UCSD-AML1 (cell line): ENCODE measurements around the gene SYCP3.

Source experiments
- DNase-seq: peaks from one replicate; lab custom pipeline; 2025; ENCODE audit not compliant: unreplicated experiment; lab: John Stamatoyannopoulos, UW

Gene SYCP3

GRCh38 chr12:101738920-101739665, at the start of gene SYCP3:
TSS of gene SYCP3 (minus strand) at chr12:101739462. CDS start at chr12:101737935, 1,527 bp downstream.
- no peak for DNase-seq

GRCh38 chr12:101785671-101786070, 46.4 kb upstream of the SYCP3 start:
- no peak for DNase-seq

- DNase-seq: no peak
Observed at GRCh38 chr12:101784376-101784775, 45.1 kb upstream of the SYCP3 start.

- no peak for DNase-seq
Observed at GRCh38 chr12:101783838-101784237, 44.6 kb upstream of the SYCP3 start.

GRCh38 chr12:101783150-101783549, 43.9 kb upstream of the SYCP3 start:
- DNase-seq: no peak

- no peak for DNase-seq
Observed at GRCh38 chr12:101782273-101782731, 43.0 kb upstream of the SYCP3 start.

GRCh38 chr12:101781834-101782233, 42.6 kb upstream of the SYCP3 start:
- no peak for DNase-seq

GRCh38 chr12:101780599-101780998, 41.3 kb upstream of the SYCP3 start:
- no peak for DNase-seq

- DNase-seq: no peak
Observed at GRCh38 chr12:101779626-101780025, 40.4 kb upstream of the SYCP3 start.

- no peak for DNase-seq
Observed at GRCh38 chr12:101779200-101779599, 39.9 kb upstream of the SYCP3 start.

GRCh38 chr12:101777978-101778377, 38.7 kb upstream of the SYCP3 start:
- no peak for DNase-seq

GRCh38 chr12:101777485-101777884, 38.2 kb upstream of the SYCP3 start:
- no peak for DNase-seq

- DNase-seq: peak; percentile 12
Observed at GRCh38 chr12:101775816-101776215, 36.6 kb upstream of the SYCP3 start.

GRCh38 chr12:101773650-101774162, 34.4 kb upstream of the SYCP3 start:
- peak; percentile 33 for DNase-seq

GRCh38 chr12:101772012-101772775, 32.9 kb upstream of the SYCP3 start:
- DNase-seq: no peak

- DNase-seq: no peak
Observed at GRCh38 chr12:101769865-101770264, 30.6 kb upstream of the SYCP3 start.

- no peak for DNase-seq
Observed at GRCh38 chr12:101768781-101769180, 29.5 kb upstream of the SYCP3 start.

- DNase-seq: no peak
Observed at GRCh38 chr12:101767537-101767936, 28.3 kb upstream of the SYCP3 start.

GRCh38 chr12:101764051-101764792, 25.0 kb upstream of the SYCP3 start:
- no peak for DNase-seq

- peak; percentile 9 for DNase-seq
Observed at GRCh38 chr12:101763246-101763931, 24.1 kb upstream of the SYCP3 start.

GRCh38 chr12:101761781-101762180, 22.5 kb upstream of the SYCP3 start:
- no peak for DNase-seq
